GM21447 (cell line): ENCODE results near the gene BCAR3.
"Not testable (repeated sequence)": the region's sequence is repeated elsewhere in the genome, so short reads cannot be mapped to it uniquely, and the experiment has no call there.

Experiments
- ATAC-seq: cut with Tn5 transposase; IDR thresholded peaks from one replicate; pipeline ENCODE4 v1.9.1; 2021; ENCODE audit not compliant: unreplicated experiment

The BCAR3 gene

DNA sequence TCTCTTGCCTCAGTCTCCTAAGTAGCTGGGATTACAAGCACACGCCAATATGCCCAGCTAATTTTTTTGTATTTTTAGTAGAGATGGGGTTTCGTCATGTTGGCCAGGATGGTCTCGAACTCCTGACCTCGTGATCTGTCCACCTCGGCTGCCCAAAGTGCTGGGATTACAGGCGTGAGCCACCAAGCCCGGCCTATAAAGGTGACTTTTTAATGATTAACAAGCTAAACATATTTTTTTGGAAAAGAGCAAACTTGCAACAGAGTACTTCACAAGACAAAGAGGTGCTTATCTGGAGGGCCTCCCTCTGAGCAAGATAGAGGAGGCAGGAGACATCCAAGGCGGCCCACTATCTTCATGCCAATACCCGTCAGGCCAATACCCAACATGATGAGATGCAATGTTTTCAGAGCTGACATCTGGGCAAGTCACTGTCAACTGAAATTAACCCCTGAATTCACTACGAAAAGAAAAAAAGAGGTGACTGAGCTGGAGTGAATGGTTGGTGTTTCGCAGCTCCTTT, 10.5 kb downstream of the BCAR3 start:
- ATAC-seq, result no peak

DNA sequence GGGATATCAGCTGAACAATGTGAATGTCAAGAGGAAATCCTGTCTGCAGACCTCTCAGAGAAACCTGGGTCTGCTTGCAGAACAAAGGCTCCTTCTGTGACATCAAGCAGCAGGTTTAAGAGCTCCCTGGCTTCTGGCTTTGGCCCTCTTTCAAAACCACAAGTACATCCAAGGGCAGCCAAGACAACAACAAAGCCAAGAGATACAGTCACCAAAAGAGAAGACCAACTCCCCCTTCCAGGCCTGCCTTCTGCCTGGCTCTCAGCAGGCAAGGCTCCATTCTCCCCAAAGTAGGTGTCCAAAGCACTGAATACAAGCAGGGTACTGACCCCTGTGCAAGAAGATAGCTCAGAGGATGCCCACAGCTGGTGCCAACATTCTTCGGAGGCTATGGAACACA, 11.5 kb downstream of the BCAR3 start:
- ATAC-seq, result no peak

DNA sequence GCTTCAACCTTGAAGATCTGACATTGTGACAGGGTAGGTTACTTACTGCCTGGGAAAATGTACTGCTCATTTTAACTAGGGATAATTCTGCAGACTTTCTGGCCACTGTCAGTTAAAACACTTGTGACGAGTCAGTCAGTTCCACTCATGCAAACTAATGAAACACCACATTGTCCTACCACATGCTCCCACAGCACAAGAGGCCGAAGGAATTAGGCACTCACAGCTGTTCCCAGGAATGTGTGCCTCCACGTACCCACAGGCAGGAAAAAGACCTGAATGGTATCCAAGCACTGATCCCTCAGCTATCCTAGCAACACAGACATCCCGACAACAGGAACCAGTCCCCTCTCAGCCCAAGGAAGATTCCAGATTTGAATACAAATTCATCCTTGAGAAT, 12.3 kb downstream of the BCAR3 start:
- ATAC-seq, result no peak

DNA sequence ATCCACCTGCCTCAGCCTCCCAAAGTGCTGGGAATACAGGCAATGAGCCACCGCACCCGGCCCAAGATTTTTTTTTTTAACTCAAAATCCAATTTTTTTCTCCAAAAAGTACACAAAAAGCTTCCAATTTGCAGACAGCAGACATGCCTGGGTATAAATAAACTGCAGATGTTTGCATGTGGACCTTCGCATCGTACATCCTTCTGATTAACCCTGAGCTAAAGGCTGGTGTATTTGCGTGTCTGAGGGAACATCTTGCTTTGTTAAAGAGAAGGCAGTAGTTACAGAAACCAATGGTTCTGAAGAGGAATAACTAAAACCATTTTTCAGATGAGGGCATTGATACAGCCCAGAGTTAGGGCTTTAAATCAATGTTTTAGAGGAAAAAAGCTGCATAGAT, 12.7 kb downstream of the BCAR3 start:
- ATAC-seq, result no peak

- no peak for ATAC-seq
These were observed 13.5 kb downstream of the BCAR3 start for GRCh38 chr1:93668121-93668520.

DNA sequence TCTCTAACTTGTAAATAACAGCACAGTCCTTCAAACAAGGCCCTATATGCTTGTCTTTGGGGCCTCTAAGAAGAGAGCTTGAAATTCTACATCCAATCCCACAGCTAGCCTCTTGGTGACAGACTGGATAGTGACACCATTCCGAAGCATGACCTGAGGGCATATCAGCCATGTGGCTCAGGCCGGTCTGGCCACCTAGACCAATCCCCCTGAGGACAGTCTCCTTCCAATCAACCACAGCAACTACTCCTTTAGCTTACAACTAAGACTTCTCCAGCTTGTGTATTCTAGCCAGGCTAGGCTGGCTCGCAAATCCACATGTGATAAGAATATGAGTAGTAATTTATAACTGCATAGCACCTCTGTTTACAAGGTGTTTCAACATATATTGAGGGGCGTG, 14.0 kb downstream of the BCAR3 start:
- no peak for ATAC-seq

- no peak for ATAC-seq
These were observed 14.8 kb downstream of the BCAR3 start for GRCh38 chr1:93666613-93667384.

- no peak for ATAC-seq
These were observed 16.6 kb downstream of the BCAR3 start for GRCh38 chr1:93665015-93665414.

GRCh38 chr1:93663208-93663614, 18.4 kb downstream of the BCAR3 start:
- ATAC-seq, result no peak

DNA sequence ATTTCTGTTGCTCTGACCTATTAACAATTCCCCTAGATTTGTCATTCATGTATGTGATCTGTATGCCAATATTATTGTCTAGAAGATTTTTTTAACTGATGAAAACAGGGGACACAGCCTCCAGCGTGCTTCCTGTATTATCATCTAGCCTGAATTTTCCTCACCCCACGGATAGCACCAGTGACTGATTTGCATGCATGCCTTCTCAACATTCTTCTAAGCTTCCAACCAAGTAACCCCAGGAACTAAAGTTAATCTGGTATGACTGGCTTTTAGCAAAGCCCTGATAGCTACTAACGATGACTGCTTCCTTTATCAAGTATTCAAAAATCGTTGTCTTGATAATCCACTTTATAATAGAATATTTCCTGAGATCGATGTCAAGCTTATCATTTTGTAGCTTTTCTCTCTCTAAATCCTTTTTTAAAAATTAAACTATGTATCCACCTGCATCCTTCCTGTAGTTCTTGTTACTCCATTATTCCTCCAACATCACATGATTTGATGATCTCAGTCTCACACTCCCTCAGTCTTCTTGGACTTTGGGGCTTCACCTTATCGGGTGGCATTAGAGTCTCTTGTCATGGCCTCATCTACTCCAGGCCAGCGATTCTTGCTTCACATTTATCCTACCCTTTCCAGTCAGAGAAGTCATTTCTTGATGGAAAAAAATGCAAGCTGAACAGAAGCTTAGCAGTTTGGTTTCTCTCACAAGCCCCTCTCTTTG, 19.0 kb downstream of the BCAR3 start:
- ATAC-seq, result no peak

- no peak for ATAC-seq
These were observed 19.7 kb downstream of the BCAR3 start for GRCh38 chr1:93661829-93662474.

DNA sequence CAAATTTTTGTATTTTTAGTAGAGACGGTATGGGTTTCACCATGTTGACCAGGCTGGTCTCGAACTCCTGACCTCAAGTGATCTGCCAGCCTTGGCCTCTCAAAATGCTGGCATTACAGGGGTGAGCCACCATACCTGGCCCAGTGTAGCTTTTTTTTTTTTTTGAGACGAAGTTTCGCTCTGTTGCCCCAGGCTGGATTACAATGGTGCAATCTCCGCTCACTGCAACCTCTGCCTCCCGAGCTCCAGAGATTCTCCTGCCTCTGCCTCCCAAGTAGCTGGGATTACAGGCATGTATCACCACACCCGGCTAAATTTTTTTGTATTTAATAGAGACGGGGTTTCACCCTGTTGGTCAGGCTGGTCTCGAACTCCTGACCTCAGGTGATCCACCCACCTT, 20.3 kb downstream of the BCAR3 start:
- ATAC-seq, result not testable (repeated sequence)

GRCh38 chr1:93659822-93660503, 21.7 kb downstream of the BCAR3 start:
- ATAC-seq, result no peak

- ATAC-seq, result no peak
These were observed 23.4 kb downstream of the BCAR3 start for GRCh38 chr1:93658188-93658587.

- no peak for ATAC-seq
These were observed 25.1 kb downstream of the BCAR3 start for GRCh38 chr1:93656491-93656890.

DNA sequence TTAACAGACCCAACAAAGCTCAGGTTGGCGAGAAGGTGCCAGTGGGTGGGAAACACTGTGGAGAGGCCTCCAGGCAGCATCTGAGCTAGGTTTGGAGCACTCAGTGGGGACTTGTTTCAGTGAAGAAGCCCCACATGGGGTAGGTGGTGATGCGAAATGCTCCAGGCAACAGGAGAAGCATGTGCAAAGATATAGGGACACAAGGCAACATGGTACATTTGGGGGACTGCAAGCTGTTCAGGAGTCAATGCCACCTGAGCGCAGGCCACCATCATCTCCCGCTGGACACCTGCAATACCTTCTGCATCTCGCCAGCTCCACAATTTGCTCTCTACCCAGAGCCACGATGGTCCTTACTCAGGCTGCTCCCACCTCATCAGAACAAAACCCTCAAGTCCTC, 28.0 kb downstream of the BCAR3 start:
- no peak for ATAC-seq

DNA sequence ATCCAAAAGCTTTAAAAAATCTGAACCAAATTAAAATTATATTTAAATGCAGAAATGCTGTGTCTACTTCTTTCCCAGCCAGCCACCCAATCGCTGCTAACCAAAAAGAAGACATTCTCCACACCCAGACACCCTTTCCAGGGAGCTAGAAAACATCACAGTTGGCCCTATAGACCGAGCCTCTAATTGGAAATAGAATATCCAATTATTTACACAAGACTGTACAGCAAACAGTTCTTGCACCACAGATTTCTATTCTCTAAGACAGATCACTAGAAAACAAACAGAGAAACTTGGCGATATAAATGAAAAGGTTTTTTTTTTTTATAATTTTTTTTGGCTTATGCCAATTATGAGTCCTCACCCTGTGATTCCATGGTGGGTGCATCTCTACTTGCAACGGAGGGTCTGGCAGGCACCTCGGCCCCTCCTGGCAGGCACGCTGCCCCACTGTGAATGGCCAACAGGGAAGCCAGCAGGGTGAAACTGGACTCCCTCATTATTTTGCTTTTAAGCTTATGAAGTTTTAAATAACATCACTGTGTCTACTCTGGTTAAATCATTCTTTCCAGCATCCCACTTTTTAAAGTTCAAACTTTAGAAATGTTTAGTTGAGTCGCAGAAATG, 29.2 kb downstream of the BCAR3 start:
- ATAC-seq, result no peak

GRCh38 chr1:93651695-93652094, 29.9 kb downstream of the BCAR3 start:
- ATAC-seq, result no peak

GRCh38 chr1:93650159-93650558, 31.5 kb downstream of the BCAR3 start:
- ATAC-seq, result not testable (repeated sequence)

DNA sequence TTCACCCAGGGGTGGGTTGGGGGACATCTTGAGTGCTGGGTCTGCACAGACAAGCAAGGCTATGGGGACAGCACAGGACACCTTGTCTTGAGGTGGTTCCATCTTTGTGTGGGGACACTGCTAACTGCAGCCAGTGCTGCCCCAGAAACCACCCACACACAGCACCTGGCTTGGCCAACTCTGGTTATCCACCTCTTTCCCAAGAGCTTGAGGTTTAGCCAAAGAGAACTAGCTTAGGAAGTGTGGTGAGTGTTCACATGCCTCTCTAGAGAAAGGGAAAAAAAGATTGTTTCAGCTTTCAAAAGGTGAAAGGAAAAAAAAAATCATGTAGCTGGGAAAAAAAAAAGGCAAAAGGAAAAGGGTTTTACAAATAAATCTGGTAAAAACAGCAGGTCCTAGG, 32.4 kb downstream of the BCAR3 start:
- no peak for ATAC-seq

DNA sequence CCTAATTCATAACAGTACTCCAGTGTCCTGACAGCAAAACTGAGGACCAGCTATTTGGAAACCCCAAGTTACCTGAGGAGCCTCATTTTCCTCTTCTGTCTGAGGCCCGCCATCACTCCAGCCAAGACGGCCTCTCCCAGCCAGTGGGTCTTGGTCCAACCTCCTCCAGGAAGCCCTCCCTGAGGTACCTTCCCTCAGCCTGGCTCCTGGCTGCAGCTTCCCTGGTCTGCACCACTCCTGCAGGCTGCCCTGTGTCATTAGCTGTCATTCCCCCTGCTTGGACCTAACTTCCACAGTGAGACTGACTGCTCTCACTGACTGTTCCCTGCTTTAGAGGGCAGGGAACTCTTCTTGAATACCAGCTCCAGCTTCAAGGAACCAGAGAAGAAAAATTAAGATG, 33.0 kb downstream of the BCAR3 start:
- no peak for ATAC-seq
